ENCODE measurements around the gene TCAIM. TPM values are rescaled to one million over a fixed set of nuclear protein-coding genes. Genes with fewer than 3 reads are reported as not detected.
"Not testable (repeated sequence)": the region's sequence is repeated elsewhere in the genome, so short reads cannot be mapped to it uniquely, and the experiment has no call there.

Gene TCAIM
- polyA plus RNA-seq, 4 donors, result 28.8 to 47.3 (median 46.6) TPM

DNA sequence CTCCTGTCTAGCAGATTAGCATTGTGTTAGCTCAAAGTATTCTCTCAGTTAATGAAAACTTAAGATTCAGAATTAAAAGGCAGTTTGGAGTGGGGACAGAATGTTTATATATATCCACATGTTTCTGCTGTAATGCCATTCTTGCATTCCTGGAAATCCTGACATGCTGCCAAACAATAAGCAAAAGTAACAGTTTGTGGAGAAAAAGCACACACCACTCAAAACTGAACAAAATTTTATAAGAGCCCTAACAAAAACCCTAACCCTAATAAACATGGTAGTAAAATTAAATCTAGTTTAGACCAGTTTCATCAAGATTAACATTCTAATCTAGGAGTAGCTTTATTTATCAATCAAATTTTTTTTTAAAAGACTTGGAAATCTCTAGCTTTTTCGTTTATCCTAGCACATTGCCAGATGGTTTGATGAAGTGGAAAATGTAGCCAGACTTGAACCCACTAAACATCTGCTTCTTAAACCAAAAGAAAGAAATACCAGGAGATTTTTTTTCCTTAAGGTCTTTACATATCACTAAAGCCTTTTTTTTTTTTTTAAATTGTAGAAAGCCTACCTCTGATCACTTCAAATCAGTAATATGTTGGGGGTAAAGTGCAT lies 3.7 kb downstream of the TCAIM start:
- DNase-seq (ENCODE audit: low read depth in 4 of 4, low spot score in 3 of 4), result no peak

DNA sequence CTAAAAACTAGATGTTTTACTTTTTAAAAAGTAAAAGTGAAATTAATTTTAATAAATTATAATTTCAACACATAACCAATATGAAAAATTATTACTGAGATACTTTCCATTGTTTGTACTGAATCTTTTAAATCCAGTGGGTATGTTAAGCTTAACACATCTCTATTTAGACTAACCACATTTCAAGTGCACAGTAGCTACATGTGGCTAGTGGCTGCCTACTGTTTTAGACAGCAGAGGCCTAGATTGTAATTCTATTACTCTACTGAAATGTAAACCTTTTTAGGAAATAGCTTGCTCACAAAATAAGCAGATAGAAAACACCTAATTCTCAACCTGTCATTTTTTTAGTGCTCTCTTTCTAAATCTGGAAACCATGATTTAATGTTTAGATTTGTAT lies 4.9 kb downstream of the TCAIM start:
- DNase-seq (ENCODE audit: low read depth in 4 of 4, low spot score in 3 of 4), result no peak

DNA sequence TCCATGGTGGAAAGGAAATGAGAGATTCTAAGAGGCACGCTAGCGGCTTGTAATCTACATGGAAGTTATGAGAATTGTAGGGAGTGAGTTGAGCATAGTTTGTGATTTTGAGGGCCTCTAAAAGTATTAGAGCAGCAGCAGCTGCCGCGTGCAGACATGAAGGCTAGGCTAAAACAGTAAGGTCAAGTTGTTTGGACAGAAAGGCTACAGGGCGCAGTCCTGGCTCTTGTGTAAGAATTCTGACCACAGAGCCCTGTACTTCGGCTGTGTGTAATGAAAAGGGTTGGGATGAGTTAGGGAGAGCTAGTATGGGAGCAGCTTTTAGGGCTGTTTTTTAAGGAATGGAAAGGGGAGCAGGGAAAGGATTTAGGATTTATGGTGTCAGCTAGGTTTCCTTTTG lies 8.0 kb downstream of the TCAIM start:
- DNase-seq (ENCODE audit: low read depth in 4 of 4, low spot score in 3 of 4), result not testable (repeated sequence)

DNA sequence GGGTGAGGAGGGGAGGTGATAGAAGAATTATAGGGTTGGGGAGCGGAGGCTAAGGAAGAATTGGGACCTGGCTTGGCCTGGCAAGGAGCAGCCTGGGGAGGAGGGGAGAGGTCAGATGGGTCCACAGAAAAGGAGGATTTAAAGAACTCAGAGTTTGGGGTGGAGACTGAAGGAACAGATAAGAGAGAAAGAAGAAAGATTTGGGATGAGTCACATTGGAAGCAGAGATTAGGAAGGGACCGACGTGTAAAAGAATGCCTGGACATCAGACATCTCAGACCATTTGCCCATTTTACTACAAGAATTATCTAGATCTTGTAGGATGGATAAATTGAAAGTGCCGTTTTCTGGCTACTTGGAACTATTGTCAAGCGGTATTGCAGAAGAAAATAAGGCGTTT lies 10.4 kb downstream of the TCAIM start:
- DNase-seq (ENCODE audit: low read depth in 4 of 4, low spot score in 3 of 4), result no peak

DNA sequence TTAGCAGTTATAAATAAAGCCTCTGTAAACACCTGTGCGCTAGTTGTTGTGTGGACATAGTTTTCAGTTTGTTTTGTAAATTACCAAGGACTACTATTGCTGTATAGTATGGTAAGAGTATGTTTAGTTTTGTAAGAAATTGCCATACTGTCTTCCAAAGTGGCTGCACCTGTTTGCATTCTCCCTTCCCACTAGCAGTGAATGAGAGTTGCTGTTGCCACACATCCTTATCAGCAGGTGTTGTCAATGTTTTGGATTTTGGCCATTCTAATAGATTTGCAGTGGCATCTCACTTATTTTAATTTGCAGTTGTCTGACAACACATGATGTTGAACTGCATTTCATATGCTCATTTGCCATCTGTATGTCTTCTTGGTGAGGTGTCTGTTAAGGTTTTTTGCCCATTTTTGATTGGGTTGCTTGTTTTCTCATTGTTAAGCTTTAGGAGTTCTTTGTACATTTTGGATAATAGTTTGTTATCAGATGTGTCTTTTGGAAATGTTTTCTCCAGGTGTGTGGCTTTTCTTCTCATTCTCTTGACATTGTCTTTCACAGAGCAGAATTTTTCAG lies 14.9 kb downstream of the TCAIM start:
- DNase-seq (ENCODE audit: low read depth in 4 of 4, low spot score in 3 of 4), result no peak

DNA sequence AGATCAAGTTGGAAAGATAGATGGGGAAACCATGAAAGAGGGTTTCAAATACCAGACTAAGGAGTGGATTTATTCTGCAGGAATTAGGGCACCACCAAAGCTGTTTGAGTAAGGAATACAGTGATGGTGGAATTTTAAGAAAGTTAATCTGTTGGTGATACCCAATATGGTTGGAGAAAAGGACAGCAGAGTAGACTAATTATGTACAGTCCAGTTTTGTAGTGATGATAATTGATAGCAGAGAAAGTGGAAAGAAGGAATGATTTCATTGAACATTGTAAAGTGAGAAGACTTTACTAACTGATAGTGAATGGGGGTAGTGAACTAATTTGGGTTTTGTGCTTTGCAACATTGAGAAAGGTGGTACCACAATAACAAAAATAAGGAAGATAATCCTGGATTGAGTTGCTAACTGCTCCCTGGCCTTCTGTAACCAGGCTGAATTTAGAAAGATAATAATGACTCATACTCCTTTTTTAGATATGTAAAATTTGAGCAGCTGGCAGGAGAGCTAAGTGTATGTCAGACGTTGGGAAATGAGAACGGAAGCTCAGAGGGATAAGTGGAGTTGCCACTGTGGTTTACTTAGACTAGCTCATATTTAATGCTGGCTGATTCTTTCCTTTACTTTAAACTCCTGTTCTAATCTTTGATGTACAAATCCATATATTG lies 16.9 kb downstream of the TCAIM start:
- no peak for DNase-seq (ENCODE audit: low read depth in 4 of 4, low spot score in 3 of 4)

DNA sequence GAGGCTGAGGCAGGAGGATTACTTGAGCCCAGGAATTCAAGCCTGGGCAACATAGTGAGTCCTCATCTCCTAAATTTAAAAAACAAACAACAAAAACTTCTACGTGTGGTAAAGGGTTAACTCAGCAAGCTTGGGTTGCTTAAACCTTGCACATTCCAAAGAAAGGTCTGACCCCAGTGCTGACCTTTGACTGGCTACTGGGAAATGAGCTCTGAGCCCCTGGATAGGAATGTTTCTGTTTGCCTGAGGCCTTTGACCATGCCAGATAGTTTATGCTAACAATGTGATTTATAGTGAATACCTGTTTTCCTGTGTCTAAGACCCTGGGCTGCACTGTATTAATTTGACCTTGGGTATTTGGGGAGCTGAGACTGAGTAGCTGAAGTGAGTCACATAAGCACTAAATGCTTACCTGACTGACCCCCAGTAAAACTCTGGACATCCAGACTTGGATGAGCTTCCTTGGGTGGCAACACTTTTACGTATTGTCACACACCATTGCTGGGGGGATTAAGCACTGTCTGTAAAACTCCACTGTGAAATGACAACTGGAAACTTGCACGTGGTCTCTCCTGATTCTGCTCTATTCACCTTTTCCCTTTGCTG lies 20.7 kb downstream of the TCAIM start:
- no peak for DNase-seq (ENCODE audit: low read depth in 4 of 4, low spot score in 3 of 4)

DNA sequence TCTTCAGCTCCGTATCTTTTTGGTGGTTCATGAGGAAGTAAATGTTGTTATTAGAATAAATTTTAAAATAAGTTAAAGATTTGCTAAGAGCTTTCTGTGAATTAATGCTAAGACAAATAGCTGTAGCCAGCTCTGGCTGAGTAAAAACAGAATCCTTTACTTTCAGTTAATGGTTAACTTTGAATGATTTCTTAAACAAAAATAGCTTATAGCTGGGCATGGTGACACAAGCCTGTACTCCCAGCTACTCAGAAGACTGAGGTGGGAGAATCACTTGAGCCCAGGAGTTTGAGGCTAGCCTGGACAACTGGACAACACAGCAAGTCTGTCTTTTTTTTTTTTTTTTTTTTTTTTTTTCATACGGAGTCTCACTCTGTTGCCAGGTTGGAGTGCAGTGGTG lies 25.0 kb downstream of the TCAIM start:
- no peak for DNase-seq (ENCODE audit: low read depth in 4 of 4, low spot score in 3 of 4)

DNA sequence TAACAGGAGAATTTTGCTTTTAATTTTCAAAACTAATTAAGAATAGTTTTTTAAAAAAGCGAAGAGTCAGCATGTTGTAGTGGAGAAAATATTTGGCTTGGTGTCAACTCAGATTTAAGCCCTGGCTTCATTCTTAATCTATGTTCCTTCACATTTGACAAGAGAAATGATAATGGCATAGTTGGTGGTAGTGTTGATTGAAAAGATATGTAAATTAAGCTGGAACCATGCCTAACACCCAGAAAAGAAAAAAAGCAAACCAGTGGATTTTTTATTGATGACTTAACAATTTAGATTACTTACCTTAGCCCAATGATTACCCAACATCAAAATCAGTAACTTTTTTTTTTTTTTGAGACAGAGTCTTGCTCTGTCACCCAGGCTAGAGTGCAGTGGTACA lies 27.4 kb downstream of the TCAIM start:
- no peak for DNase-seq (ENCODE audit: low read depth in 4 of 4, low spot score in 3 of 4)

DNA sequence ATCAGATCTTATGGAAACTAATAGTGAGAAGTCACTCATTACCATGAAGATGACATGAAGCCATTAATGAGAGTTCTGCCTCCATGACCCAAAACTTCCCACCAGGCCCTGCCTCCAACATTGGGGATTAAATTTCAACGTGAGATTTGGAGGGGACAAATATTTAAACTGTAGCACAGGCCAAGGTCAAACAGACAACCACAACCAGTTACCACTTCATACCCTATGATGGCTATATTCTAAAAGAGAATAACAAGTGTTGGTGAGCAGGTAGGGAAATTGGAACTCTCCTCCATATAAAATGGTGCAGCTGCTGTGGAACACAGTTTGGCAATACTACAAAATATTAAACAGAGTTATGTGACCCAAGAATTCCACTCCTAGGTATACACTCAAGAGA lies 36.9 kb downstream of the TCAIM start:
- no peak for DNase-seq (ENCODE audit: low read depth in 4 of 4, low spot score in 3 of 4)

DNA sequence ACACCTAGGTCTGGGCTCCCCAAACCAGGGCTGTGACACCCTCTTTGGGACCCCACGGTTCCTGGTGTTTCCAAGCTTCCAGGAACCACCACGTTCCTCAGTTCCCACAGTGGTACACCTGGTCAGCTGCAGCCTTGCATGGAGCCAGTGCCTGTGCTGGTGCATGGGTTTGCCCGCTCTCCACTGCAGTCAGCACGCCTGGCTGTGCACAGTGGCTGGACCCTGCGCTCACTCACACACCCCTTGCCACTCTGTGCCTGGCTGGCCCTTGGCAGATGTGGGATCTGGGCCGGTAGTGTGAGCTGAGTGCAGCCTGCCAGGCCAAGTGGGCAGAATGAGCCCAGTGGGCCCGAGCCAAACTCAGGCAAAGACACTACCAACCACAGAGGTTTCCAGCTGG lies 48.8 kb downstream of the TCAIM start:
- DNase-seq (ENCODE audit: low read depth in 4 of 4, low spot score in 3 of 4), result no peak

DNA sequence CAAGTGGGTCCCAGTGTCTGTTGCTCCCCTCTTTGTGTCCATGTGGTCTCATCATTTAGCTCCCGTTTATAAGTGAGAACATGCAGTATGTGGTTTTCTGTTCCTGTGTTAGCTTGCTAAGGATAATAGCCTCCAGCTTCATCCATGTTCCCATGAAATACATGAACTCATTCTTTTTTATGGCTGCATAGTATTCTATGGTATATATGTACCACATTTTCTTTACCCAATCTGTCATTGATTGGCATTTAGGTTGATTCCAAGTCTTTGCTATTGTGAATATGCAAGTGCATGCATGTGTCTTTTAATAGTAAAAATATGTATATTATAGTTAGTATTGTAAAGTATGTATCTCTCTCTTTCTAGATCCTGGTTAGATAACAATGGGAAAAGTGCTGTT lies 53.9 kb downstream of the TCAIM start:
- DNase-seq (ENCODE audit: low read depth in 4 of 4, low spot score in 3 of 4), result no peak

DNA sequence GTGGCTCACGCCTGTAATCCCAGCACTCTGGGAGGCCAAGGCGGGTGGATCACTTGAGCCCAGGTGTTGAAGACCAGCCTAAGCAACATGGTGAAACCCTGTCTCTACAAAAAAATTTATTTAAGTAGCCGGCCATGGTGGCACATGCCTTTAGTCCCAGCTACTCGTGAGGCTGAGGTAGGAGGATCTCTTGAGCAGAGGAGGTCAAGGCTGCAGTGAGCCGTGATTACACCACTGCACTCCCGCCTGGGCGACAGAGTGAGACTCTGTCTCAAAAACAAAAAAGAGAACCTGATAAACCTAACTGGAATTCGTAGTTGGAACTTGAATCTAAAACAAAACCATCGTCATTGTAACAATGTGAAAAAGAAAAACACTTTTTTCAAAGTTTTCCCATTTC lies 57.1 kb downstream of the TCAIM start:
- DNase-seq (ENCODE audit: low read depth in 4 of 4, low spot score in 3 of 4), result no peak

DNA sequence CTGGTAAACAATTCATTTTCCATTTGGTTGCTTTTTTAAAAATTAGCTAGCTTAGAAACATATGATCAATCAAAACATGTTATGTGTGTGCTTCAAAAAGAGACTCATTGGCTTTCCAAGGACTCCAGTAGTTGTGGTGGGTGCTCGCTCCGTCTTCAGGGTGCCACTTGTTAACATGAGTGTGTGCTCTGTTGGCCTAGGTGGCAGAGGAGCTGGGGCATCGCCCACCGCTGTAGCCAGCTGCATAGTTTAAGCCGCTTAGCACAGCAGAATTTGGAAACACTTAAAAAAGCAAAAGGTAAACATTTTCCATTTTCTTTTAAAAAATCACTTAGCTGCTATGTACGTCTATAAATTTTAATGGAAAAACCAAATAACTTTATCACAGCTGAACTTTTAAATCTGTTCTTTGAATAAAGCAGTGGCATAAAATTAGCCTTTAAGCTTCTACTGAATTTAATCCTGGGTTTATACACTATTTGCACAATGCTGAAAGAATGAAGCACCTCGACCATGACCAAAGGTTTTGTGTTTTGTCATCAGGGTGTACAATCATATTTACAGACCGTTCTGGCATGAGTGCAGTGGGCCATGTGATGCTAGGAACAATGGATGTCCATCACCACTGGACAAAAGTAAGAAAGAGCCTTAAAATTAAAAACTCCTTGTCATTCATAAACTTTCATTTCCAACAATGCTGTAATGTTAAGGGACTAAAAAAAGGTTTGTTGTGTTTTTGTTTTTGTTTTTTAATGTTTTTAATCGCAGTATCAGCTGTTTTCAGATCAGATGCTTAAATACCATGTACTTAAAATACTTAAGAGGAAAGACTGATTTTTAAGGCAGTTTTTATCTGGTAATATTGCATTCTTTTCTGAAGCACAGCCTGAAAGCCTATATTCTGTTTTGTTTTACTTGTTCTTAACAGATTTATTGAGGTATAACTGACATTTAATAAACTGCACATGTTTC lies 57.9 kb downstream of the TCAIM start:
- no peak for DNase-seq (ENCODE audit: low read depth in 4 of 4, low spot score in 3 of 4)

DNA sequence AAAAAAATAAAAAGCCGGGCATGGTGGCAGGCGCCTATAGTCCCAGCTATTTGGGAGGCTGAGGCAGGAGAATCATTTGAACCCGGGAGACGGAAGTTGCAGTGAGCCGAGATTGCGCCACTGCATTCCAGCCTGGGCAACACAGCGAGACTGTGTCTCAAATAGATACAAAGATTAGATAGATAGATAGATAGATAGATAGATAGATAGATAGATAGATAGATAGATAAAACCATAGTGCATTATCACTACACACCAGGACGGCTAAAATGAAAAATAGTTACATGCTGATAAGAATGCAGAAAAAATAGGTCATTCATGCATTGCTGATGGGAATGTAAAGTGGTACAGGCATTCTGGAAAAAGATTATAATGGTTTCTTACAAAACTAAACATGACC lies 59.7 kb downstream of the TCAIM start:
- not testable (repeated sequence) for DNase-seq (ENCODE audit: low read depth in 4 of 4, low spot score in 3 of 4)

DNA sequence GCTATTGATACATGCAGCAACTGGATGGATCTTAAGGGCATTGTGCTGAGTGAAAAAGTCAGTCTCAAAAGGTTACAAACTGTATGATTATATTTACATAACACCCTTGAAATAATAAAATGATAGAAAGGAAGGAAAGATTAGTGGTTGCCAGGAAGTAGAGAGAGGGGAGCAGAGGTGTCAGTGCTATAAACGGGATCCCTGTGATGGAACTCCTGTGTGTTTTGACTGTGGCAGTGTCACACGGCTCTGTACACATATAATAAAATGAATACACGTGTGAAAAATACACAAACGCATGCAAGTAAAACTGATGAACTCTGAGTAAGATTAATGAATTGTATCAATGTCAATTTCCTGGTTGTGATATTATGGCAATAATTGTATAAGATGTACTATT lies 60.3 kb downstream of the TCAIM start:
- no peak for DNase-seq (ENCODE audit: low read depth in 4 of 4, low spot score in 3 of 4)

DNA sequence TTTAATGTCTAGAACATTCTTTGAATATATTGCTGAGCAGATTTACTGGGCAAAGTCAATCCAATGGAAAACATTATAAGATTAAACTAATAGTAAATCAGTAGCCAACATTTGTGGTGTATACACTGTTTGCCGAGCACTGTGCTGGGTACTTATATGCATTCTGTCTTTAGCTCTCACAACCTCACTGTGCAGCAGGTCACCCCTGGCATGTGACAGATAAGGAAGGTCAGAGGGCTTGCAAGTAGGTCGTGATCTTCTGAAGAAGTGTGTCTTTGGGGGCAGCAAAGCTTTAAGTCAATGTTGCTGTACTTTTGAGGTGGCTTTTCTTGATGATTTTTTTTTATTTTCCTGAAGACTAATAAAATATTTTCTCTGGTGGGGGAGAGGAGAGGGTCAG lies 62.2 kb downstream of the TCAIM start:
- DNase-seq (ENCODE audit: low read depth in 4 of 4, low spot score in 3 of 4), result no peak

DNA sequence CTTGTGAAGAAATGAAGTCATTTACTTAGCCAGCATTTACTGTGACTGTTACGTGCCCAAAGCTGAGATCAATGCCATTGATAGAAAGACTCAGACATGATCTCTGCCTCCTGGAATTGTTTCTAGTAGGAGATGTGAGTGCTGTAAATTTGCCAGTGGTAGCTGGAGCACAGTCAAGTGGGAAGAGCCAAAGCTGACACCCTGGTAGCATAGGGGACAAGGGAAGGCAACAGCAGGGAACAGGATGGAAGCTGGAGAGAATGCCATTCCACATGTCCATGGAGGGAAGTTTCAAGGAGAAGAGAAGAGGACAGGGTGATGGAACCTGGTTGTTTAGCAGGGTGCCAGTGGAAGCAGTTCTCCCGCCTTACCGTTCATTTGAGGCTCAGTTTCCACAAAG lies 64.0 kb downstream of the TCAIM start:
- DNase-seq (ENCODE audit: low read depth in 4 of 4, low spot score in 3 of 4), result no peak

DNA sequence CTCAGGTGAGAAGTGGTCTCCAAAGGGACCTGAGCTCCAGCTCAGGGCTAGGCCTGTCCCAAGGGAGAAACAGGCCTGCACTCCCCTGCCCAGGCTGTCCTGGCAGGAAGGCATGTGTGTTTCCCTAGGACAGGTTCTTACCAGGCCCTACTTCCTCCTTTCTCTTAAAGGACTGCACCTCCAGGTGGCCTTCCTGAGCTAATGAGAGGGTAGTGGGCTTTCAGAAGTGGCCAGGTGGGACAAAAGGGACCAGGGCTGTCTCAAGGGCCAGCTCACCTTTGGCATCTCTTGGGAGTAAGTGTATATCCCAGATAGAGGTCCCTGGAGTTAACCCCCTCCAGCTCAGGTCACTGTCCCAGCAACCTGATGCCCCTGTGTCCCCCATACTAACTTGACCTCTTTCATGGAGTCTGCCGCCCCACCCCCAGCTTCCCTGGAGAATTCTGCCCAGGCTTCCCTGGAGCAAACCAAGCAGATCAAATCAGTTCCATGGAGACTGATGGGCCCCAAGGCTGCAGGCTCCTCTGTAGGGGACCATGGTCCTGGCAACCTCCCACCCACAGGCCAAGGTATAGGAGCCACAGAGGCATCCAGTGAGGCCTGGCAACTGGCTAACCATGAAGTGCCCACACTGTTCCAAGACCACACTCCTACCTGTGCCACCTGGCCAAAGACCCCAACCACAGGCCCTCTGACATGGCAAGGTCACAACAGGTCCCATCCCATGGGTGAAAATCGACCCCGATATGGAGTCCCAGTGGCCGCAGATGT lies 71.3 kb downstream of the TCAIM start:
- no peak for DNase-seq (ENCODE audit: low read depth in 4 of 4, low spot score in 3 of 4)

DNA sequence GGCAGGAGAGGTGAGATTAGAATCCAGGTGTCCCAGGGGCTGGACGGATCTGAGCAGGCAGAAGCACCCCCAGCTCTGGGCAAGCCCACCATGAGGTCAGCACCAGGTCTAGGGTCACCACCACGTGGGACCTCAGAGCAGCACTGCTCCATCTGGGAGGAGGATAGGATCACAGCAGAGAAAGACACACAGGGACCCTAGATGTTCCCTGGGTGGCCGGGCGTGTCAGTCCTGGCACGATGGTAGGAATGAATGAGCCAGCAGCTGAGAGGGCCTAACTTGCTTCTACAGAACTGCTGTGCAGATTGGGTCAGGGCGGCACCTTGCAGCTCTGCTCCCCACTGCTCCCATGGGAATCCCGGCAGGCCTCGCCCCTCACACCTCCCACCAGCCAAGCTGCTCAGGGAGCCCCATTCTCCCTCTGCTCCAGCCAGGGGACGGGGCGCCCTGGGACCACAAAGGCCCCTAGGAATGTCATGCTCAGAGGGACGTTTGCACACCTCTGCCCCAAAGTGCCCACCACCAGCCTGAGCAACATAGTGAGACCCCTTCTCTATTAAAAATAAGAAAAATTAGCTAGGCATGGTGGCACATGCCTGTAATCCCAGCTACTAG lies 72.6 kb downstream of the TCAIM start:
- DNase-seq (ENCODE audit: low read depth in 4 of 4, low spot score in 3 of 4), result no peak

Data from left renal pelvis (tissue), 4 donors.